Esophagus muscularis mucosa (tissue), 4 donors: ENCODE measurements around the gene ALG12.

Experiments
- CTCF ChIP-seq, 3 experiments: fragments of 200-600 bp in 2 of 3; fragments of 450-650 bp in 1 of 3; sonication (generic) in 2 of 3; IDR thresholded peaks; one replicate each; pipeline ENCODE4 v1.5.1; 2017 to 2019; ENCODE audit warnings: antibody characterized with exemption in 3 of 3, mild to moderate bottlenecking in 2 of 3, moderate library complexity in 1 of 3
- EP300 ChIP-seq: sonication (generic); formaldehyde crosslinking; IDR thresholded peaks from one replicate; pipeline ENCODE4 v1.6.1; 2017; ENCODE audit warnings: antibody characterized with exemption
- POLR2A ChIP-seq: fragments of 450-650 bp; IDR thresholded peaks from one replicate; pipeline ENCODE4 v1.6.1; 2017; ENCODE audit warnings: antibody characterized with exemption, moderate library complexity, mild to moderate bottlenecking, low read depth
- POLR2AphosphoS5 ChIP-seq, 2 donors: sonication (generic); formaldehyde crosslinking; IDR thresholded peaks; one replicate each; pipeline ENCODE4 v1.6.1; 2017; ENCODE audit warnings: antibody characterized with exemption in 2 of 2

GRCh38 chr22:49884503-49885260, 33.6 kb downstream of the ALG12 start:
- TF ChIP-seq CTCF (IDR thresholded peaks at IDR 0.05) = no peak
- TF ChIP-seq EP300 = no peak
- no peak for TF ChIP-seq POLR2A
- TF ChIP-seq POLR2AphosphoS5 (IDR thresholded peaks at IDR 0.05) = no peak
